Measurements from ENCODE around the gene TFAM.

The TFAM gene

GRCh38 chr10:58448121-58448935 lies 63.1 kb downstream of the TFAM start:
- DNase-seq (ENCODE audit: extremely low read depth, low read depth) = no peak
- TF ChIP-seq, protein P1, sequence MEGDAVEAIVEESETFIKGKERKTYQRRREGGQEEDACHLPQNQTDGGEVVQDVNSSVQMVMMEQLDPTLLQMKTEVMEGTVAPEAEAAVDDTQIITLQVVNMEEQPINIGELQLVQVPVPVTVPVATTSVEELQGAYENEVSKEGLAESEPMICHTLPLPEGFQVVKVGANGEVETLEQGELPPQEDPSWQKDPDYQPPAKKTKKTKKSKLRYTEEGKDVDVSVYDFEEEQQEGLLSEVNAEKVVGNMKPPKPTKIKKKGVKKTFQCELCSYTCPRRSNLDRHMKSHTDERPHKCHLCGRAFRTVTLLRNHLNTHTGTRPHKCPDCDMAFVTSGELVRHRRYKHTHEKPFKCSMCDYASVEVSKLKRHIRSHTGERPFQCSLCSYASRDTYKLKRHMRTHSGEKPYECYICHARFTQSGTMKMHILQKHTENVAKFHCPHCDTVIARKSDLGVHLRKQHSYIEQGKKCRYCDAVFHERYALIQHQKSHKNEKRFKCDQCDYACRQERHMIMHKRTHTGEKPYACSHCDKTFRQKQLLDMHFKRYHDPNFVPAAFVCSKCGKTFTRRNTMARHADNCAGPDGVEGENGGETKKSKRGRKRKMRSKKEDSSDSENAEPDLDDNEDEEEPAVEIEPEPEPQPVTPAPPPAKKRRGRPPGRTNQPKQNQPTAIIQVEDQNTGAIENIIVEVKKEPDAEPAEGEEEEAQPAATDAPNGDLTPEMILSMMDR (IDR thresholded peaks at IDR 0.05; ENCODE audit: low read depth, low read length, missing control alignments) = no peak
- H3K4me3 ChIP-seq (replicated peaks; ENCODE audit: low read depth, low read length) = no peak overlapping the region

Measured in HFF-Myc (cell line).